Skeletal muscle tissue (tissue), 4 donors: Measurements from ENCODE around the gene GOT1. TPM values are rescaled to one million over a fixed set of nuclear protein-coding genes. Genes with fewer than 3 reads are reported as not detected.

Experiments used
- H3K27ac ChIP-seq: one replicate; pipeline ENCODE4 v1.7.0; 2013; ENCODE audit warnings: mild to moderate bottlenecking, low read depth, low read length, inconsistent platforms
- H3K27me3 ChIP-seq, 3 donors: one replicate each; pipeline ENCODE4 v1.7.0; 2013; ENCODE audit warnings: low read length in 3 of 3; ENCODE audit not compliant: control insufficient read depth in 3 of 3, insufficient read depth in 3 of 3
- H3K36me3 ChIP-seq, 3 donors: one replicate each; pipeline ENCODE4 v1.7.0; 2013; ENCODE audit warnings: low read length in 3 of 3; ENCODE audit not compliant: control insufficient read depth in 3 of 3, insufficient read depth in 3 of 3
- H3K4me1 ChIP-seq, 3 donors: one replicate each; pipeline ENCODE4 v1.7.0; 2013; ENCODE audit warnings: low read length in 3 of 3, mild to moderate bottlenecking in 3 of 3; ENCODE audit not compliant: control insufficient read depth in 3 of 3, insufficient read depth in 3 of 3
- H3K4me3 ChIP-seq, 3 donors: one replicate each; pipeline ENCODE4 v1.7.0; 2013; ENCODE audit warnings: low read length in 3 of 3
- H3K9ac ChIP-seq, 3 donors: one replicate each; pipeline ENCODE4 v1.7.0; 2013; ENCODE audit warnings: low read length in 3 of 3, mild to moderate bottlenecking in 3 of 3, moderate library complexity in 2 of 3, low read depth in 1 of 3
- H3K9me3 ChIP-seq, 3 donors: one replicate each; pipeline ENCODE4 v1.7.0; 2013; ENCODE audit warnings: low read length in 3 of 3; ENCODE audit not compliant: control insufficient read depth in 3 of 3
- total RNA-seq: library from RNA; depleted of rRNA; stranded (reverse); fragments of >200 nt; gene quantifications from one replicate; pipeline ENCODE4 v1.2.3, GENCODE V29; 2014
- donor health status: Osteomylitis.

GOT1 gene
- total RNA-seq, 1 donor from 2014 or later: 27.1 TPM

DNA sequence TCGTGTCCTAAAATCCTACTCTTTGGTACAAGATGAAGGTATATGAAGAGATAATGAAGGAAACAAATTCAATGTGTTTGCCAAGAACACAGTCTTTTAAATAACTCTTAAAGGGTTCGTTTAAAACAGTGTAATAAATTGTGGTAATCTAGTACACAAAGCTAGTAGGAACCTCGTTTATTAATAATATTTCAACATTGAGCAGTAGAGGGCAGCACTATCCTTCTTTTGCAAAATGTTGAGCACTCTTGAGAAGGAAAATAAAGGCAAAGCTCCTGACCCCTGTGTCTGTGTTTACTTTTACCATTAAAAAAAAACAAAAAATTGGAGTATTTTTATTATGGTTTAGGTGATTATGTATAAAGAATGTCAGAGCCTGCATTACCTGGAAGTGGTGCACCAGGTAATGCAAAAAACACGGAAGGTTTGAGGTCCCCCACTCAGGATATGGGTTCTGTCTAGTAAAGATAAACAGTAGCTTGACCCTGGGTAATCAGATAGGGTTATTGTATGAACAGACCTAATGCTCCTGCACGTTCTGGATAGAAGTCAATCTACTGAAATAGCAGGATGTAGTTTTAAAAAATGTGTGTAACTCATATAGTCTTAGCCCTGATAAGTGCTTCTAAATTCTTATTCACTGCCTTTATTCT lies 5.7 kb upstream of the GOT1 start:
- H3K27ac ChIP-seq: no peak overlapping the region
- peaks cover 23 to 39% (median 36%) of the 10 kb centered on the region in 3 donors for H3K4me1 ChIP-seq
- peak overlapping the region in 1 of 3 donors; percentile 10 for H3K9ac ChIP-seq
- H3K27me3 ChIP-seq: no peaks in the 10 kb centered on the region
- H3K4me3 ChIP-seq: no peak overlapping the region
- H3K9me3 ChIP-seq: no peaks in the 10 kb centered on the region
- H3K36me3 ChIP-seq: peaks cover 0 to 13% (median 3%) of the 10 kb centered on the region in 3 donors

DNA sequence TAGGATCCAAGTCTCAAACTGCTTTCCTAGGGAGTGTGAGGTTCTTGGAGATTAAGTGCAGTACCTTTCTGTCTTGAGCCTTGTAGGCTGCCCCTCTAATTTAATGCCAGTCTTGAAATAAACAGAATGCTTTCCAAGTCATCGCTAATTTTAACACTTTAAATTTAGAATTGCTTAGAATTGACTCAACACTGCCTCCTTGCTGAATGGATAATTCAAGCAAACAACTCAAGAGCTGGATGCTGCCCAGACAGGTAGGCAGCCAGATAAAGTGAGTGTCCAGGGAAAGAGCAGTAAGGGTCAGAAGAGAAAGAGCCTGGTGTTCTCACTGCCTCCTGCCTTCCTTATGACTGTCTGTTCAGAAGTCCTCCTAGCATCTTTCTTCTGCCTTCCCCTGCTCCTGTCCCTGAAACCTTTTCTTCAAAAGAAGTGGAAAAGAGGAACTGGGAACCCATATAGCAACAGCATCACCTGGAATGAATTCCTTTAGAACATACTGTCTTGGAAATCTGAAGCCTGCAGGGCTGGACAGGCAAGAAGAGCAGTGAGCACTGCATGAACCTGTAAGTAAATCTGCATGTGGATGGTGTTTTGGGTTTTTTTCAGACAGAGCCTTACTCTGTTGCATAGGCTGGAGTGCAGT lies 3.1 kb upstream of the GOT1 start:
- no peaks in the 10 kb centered on the region for H3K27me3 ChIP-seq
- peaks cover 0 to 9% (median 3%) of the 10 kb centered on the region in 3 donors for H3K36me3 ChIP-seq
- H3K4me3 ChIP-seq: peak overlapping the region; percentile 25 to 89 (median 45)
- peak overlapping the region; percentile 97 for H3K27ac ChIP-seq
- H3K9me3 ChIP-seq: no peaks in the 10 kb centered on the region
- peak overlapping the region; percentile 47 to 73 (median 55) for H3K9ac ChIP-seq
- peaks cover 30 to 50% (median 44%) of the 10 kb centered on the region in 3 donors for H3K4me1 ChIP-seq

GRCh38 chr10:99432881-99433280 lies 2.5 kb upstream of the GOT1 start:
- Histone ChIP-seq H3K27me3 (no peaks in the 10 kb centered on the region), H3K4me3 (peak overlapping the region; percentile 25 to 89 (median 45)), H3K36me3 (peaks cover 1 to 9% (median 3%) of the 10 kb centered on the region in 3 donors), H3K27ac (peak overlapping the region; percentile 97), H3K9me3 (no peaks in the 10 kb centered on the region), H3K4me1 (peaks cover 31 to 50% (median 45%) of the 10 kb centered on the region in 3 donors), H3K9ac (peak overlapping the region; percentile 47 to 73 (median 55))

GRCh38 chr10:99432047-99432446 lies 1.6 kb upstream of the GOT1 start:
- Histone ChIP-seq H3K9ac (peak overlapping the region; percentile 94 to 97 (median 94)), H3K4me3 (peak overlapping the region; percentile 89 to 99 (median 93)), H3K4me1 (peaks cover 36 to 55% (median 50%) of the 10 kb centered on the region in 3 donors), H3K36me3 (peaks cover 2 to 9% (median 3%) of the 10 kb centered on the region in 3 donors), H3K27me3 (no peaks in the 10 kb centered on the region), H3K27ac (peak overlapping the region; percentile 97), H3K9me3 (no peaks in the 10 kb centered on the region)

DNA sequence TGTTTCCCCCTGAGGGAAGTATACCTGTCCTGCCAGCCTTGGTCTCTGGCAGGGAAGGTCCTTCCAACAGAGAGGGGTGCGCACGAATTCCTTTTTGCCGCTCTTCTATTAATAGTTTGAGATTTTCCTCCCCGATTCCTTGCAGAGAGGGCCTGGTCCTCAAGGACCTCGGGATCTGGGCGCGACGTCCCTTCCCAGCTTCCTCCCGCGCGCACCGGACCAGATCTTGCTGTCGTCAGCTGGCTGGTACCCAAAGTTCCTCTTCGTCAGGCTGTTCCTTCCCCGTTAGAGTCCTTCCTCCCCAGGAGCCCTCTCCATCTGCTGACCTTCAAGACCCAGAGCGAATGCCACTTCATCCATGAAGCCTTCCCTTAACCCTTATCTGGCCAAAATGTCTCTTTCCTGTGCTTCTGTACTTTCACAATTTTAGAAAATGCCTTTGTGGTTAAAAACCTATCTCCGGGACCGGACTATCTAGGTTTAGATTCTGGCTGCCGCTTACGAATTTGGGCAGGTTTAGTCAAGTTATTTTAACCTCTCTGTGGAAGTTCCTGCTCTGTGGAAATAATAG lies 851 bp upstream of the GOT1 start:
- peak overlapping the region; percentile 89 to 99 (median 93) for H3K4me3 ChIP-seq
- H3K9ac ChIP-seq: peak overlapping the region; percentile 94 to 97 (median 94)
- peaks cover 2 to 9% (median 3%) of the 10 kb centered on the region in 3 donors for H3K36me3 ChIP-seq
- peaks cover 32 to 55% (median 46%) of the 10 kb centered on the region in 3 donors for H3K4me1 ChIP-seq
- no peaks in the 10 kb centered on the region for H3K27me3 ChIP-seq
- peak overlapping the region; percentile 97 for H3K27ac ChIP-seq
- no peaks in the 10 kb centered on the region for H3K9me3 ChIP-seq

DNA sequence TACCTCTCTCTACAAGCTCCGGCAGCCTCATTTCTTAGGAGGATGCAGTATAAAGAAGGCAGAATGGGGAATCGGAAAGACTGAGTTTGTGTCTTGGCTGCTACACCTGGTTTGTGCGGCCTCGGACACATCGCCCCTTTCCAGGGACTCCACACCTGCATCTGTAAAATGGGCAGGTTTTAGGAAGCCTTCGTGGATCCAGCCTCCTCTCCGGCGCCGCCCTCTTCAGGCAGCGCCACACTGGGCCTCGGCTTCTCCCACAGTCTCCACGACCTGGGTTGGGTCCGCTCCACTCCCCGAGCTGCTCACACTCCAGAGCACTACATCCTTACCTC lies 341 bp downstream of the GOT1 start:
- Histone ChIP-seq H3K9me3 (no peaks in the 10 kb centered on the region), H3K36me3 (peaks cover 4 to 15% (median 8%) of the 10 kb centered on the region in 3 donors), H3K4me1 (peaks cover 41 to 65% (median 55%) of the 10 kb centered on the region in 3 donors), H3K27ac (peak overlapping the region; percentile 97), H3K9ac (peak overlapping the region; percentile 93 to 97 (median 94)), H3K4me3 (peak overlapping the region; percentile 93 to 99 (median 98)), H3K27me3 (no peaks in the 10 kb centered on the region)

GRCh38 chr10:99429517-99430095 lies 818 bp downstream of the GOT1 start:
- Histone ChIP-seq H3K27ac (peak overlapping the region; percentile 97), H3K4me1 (peaks cover 46 to 66% (median 52%) of the 10 kb centered on the region in 3 donors)

DNA sequence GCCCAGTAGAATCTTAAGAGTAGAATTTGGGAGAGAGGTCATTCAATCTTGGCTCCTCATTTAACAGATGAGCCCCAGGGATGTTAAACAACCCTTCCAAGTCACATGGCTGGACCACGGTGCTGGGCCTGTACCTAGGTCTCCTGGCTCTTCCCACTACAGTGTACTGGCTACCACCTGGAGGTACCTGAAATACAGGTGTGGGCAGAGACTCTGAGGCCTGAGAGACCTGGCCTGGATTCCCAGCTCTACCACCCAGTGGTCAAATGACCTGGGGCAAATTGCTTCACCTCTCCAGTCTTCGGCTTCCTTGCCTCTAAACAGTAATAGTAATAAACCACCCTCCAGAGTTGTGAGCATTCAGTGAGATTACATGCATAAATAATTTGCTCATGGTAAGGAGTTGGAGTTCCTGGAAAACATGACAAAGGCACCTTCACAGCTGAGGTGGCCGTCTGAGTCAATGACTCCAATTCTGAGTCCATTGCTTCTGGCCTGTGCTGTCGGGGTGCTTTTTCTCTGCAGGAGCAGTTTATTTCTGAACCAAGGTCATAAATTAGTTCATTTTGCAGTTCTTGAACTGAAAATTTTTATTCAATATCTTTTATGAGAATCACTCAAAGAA lies 2.7 kb downstream of the GOT1 start:
- Histone ChIP-seq H3K9me3 (no peaks in the 10 kb centered on the region), H3K36me3 (peaks cover 4 to 14% (median 9%) of the 10 kb centered on the region in 3 donors), H3K9ac (no peak overlapping the region), H3K27ac (no peak overlapping the region), H3K27me3 (no peaks in the 10 kb centered on the region), H3K4me3 (peak overlapping the region in 1 of 3 donors; percentile 36), H3K4me1 (peaks cover 39 to 51% (median 43%) of the 10 kb centered on the region in 3 donors)

More at GRCh38 chr10:99429517-99430095, 818 bp downstream of the GOT1 start:
- H3K4me3 ChIP-seq: peak overlapping the region; percentile 93 to 99 (median 98)
- H3K36me3 ChIP-seq: peaks cover 4 to 16% (median 11%) of the 10 kb centered on the region in 3 donors
- no peaks in the 10 kb centered on the region for H3K9me3 ChIP-seq
- H3K9ac ChIP-seq: peak overlapping the region; percentile 93 to 97 (median 94)
- H3K27me3 ChIP-seq: no peaks in the 10 kb centered on the region

DNA sequence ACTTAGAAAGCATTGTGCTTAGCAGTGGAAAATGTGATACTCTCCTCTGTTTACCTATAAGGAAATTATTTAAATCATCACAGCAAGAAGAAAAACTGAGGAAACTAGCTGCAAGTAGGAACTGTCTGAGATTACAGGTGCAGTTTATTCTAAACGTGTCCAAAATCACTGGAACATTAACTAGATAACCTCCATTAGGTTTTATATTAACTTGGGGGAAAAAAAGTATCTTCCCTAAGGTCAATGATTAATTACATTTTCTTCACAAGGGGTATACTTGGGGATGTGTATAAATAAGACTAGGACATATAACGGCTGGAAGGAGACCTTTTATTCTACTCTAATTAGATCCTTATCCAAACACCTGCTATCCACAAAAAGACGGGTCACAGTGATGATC lies 3.7 kb downstream of the GOT1 start:
- Histone ChIP-seq H3K27ac (no peak overlapping the region), H3K4me3 (peak overlapping the region in 1 of 3 donors; percentile 25), H3K4me1 (peaks cover 38 to 45% (median 40%) of the 10 kb centered on the region in 3 donors), H3K9me3 (no peaks in the 10 kb centered on the region), H3K27me3 (no peaks in the 10 kb centered on the region), H3K9ac (no peak overlapping the region), H3K36me3 (peaks cover 4 to 14% (median 9%) of the 10 kb centered on the region in 3 donors)
